GM21381 (cell line): ENCODE measurements around the gene CERS1.

ENCODE experiments used
- ATAC-seq: cut with Tn5 transposase; IDR thresholded peaks from one replicate; pipeline ENCODE4 v1.9.1; 2021; ENCODE audit warnings: mild to moderate bottlenecking, moderate library complexity; ENCODE audit not compliant: unreplicated experiment

The CERS1 gene

GRCh38 chr19:18841400-18841799 is 54.6 kb downstream of the CERS1 start:
- ATAC-seq: no peak

- ATAC-seq: no peak
Observed at GRCh38 chr19:18840288-18841267, 55.4 kb downstream of the CERS1 start.

- ATAC-seq: no peak
Observed at GRCh38 chr19:18839465-18840287, 56.3 kb downstream of the CERS1 start.

GRCh38 chr19:18834644-18834984 is 61.3 kb downstream of the CERS1 start:
- no peak for ATAC-seq

- ATAC-seq: no peak
Observed at GRCh38 chr19:18833849-18834643, 61.9 kb downstream of the CERS1 start.

- ATAC-seq: no peak
Observed at GRCh38 chr19:18833141-18833476, 62.8 kb downstream of the CERS1 start.

- ATAC-seq: peak; percentile 36
Observed at GRCh38 chr19:18832306-18833140, 63.4 kb downstream of the CERS1 start.

GRCh38 chr19:18831524-18832305 is 64.2 kb downstream of the CERS1 start, which contains the start of gene UPF1:
TSS of gene UPF1 (plus strand) at chr19:18831959. CDS start at chr19:18832210, 251 bp downstream.
- peak; percentile 75 for ATAC-seq

- ATAC-seq: no peak
Observed at GRCh38 chr19:18830488-18830887, 65.5 kb downstream of the CERS1 start.

- ATAC-seq: no peak
Observed at GRCh38 chr19:18828786-18829185, 67.2 kb downstream of the CERS1 start.
